Hepatocyte (in vitro differentiated cells): ENCODE results near the gene ZNF638.

Source experiments
- EZH2 ChIP-seq: fragments of 200-600 bp; sonication (generic); IDR thresholded peaks from 2 replicates; pipeline ENCODE4 v1.6.1; 2016; ENCODE audit warnings: antibody characterized with exemption, mild to moderate bottlenecking, borderline replicate concordance
- EZH2phosphoT487 ChIP-seq: fragments of 200-600 bp; sonication (generic); IDR thresholded peaks from one replicate; pipeline ENCODE4 v1.6.1; 2018; ENCODE audit warnings: antibody characterized with exemption, mild to moderate bottlenecking, low read depth, moderate library complexity; ENCODE audit not compliant: unreplicated experiment, severe bottlenecking

GRCh38 chr2:71459084-71459431 lies 127.5 kb downstream of the ZNF638 start:
- TF ChIP-seq EZH2 = no peak
- TF ChIP-seq EZH2phosphoT487 = no peak
